ENCODE measurements around the gene CSTF1.
"Not testable (repeated sequence)": the region's sequence is repeated elsewhere in the genome, so short reads cannot be mapped to it uniquely, and the experiment has no call there.

The CSTF1 gene

DNA sequence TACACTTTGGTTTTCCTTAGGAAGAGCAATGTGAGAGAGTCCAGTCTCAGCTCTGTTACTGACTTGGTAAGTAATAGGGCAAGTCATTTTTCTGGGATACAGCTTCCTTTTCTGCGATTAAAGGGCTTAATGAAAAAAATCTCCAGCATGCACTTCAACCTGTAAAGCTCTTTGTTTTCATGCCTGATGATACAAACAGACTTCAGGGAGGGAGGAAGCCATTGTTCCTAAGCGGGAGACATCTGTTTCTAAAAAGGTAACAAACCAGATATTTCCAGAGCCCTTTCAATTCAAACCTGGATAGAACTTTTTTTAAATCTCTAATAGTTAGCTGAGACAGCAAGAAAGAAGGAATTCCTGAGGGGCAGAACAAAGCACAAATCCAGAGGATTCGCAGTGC, 14.5 kb downstream of the CSTF1 start:
- no peak for DNase-seq

DNA sequence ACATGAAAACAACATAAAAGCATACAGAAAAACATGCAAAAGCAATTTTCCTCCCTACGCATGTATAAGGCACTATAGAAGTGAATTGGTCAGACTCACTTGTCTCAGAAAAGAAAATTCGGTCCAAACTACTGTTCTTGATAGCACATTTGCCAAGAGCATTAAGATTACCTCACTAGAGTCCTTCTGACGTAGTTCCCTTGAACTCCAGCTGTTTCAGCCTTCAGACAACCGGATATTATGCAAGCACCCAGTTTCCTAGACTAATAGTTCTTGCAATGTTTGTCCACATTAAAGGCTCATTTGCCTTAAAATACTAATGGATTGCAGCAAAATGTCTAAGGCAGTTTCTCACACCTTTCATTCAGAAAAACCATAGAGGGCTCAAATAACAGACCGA, 17.1 kb downstream of the CSTF1 start:
- DNase-seq = no peak

DNA sequence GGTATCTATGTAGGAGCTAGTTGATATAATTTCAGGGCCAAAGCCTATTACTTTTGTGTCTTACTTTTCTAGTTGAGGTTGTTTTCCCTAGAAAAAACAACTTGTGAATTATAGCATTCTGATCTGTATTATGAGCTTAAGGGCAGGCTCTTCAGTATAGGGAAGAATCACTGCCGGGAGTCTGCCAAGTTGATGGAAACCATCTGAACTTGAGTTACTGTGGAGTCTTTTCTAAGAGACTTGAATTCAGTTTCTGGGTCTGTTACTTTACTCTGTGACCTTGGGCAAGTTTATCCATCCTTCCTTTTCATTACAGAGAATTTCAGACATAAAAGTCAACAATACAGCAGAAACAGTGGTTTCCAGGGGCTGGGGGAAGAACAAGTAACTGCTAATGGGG, 17.5 kb downstream of the CSTF1 start:
- DNase-seq = no peak

DNA sequence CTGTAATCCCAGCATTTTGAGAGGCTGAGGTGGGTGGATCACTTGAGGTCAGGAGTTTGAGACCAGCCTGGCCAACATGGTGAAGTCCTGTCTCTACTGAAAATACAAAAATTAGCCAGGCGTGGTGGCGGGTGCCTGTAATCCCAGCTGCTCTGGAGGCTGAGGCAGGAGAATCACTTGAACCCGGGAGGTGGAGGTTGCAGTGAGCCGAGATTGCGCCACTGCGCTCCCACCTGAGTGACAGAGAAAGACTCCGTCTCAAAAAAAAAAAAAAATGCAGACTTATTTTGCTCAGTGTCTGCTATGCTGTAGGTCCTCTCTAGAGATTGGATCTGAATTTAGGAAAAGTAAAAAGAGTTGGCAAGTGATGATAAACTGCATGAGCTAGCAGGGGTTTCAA, 18.8 kb downstream of the CSTF1 start:
- not testable (repeated sequence) for DNase-seq

DNA sequence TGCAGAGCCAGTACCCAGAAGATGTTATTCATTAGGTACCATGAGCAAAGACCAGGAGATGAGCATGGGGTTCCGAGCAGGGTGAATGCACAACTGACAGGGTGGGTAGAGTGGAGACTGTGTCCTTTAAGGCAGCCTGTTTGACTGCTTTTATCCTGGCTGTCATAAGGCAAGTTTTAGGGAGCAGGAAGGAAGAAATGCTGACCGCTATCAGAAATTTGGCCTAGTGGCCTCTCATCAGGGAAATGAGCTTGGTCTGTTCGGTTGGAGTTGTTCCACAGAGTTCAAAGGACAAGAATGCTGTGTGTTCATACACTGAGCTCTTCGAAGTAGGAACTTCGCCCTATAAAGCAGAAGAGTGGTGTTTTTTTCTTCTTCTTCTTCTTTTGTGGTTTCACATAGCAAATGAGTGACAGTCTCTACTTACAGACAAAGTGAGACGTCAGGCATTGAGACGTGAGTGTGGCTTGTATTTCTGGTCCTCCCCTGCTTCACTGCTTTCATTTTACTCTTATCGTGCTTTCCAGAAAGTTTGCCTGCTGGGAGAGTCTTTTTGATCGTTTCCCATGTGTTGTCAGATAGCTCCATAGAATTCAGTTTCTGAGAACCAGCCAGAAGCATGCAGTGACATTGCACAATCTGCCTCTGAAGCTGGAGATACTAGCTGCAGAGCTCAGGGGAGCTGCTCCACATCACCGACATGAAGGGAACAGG, 19.5 kb downstream of the CSTF1 start, which contains the start of gene CASS4:
TSS of gene CASS4 (plus strand) at position 502 of the 714 bp plus-strand sequence. CDS start at position 701, 199 bp downstream.
- DNase-seq = no peak

DNA sequence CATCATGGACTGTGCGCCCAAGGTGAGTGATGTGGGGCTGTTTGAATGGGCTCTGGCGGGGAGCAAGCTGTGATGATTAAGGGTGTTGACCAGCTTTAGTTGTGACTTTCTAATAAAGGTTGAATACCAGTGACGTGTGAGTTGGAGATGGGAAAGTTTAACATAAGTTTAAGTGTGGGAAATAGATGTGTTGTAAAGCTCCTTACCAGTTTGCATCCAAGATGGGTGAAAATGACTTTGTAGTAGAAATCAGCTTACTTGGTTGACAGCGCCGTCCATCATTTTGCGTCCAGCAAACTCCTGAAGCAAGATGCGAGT, 20.0 kb downstream of the CSTF1 start:
- DNase-seq = no peak

DNA sequence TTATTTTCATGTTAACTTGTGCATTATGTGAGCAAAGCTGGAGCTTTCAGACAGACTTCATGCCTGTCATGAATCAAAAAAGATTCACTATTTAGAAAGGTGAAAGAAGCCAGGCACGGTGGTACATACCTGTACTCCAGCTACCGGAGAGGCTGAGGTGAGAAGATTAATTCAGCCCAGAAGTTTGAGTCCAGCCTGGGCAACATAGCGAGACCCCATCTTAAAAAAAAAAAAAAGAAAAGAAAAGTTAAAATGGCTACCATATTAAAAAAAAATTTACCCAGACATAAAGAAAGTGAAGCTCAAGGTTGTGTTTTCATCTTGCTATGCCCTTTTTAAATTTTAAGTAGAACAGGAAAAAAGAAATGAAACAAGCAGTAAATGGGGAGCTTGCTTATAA, 20.5 kb downstream of the CSTF1 start:
- no peak for DNase-seq

DNA sequence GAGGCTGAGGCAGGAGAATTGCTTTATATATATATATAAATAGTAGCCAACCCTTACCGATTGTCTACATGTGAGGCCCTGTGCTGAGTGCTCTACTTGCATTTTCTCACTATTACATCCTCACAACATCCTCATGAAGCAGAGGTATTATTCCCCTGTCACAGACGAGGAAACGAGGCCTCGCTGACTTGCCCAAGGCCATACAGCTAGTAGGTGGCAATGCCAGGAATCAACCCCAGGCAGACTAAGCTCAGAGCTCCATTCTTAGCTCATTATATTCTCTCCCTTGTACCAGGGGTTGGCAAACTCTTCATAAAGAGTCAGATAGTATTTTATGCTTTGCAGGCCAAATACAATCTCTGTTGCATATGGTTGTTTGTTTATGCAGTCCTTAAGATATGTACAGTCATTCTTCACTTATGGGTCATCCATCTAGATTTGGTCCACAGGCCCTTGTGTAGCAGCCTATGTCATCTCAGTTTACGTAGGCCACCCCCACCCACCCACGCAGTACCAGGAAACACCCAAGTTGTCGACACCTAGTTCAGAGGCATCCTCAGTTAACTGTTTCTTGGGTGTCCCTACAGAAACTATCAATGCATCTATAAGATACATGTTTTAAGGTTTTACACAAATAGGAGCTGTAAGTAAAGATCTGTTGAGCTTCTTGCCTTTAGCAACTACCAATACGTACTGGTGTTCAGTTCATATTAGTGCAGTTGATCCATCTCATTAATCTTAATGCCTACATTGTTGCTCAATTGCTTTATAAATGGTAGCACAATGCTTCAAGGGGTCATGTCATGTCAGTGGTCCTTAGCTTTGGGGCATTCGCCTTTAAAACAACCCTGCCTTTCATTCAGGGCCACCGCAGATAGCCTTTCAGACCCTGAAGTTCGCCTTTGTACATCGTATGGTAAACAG, 22.7 kb downstream of the CSTF1 start:
- DNase-seq = no peak

DNA sequence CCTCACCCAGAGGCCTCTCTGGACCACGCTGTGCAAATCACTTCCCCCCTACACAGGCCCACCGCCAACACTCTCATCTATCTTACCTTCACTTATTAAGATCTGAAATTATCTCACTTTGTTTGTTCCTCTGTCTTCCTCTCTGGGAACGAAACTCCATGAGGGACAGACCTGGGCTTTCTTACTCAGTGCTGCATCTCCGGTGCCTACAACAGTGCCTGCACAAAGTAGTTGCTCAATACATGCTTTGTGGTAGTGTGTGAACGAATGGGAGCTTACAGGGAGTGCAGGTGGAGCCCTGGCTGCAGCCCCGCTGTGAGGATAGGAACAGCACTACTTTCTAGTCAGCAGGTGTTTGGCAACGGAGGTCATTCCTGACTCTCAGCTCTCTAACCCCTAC, 25.0 kb downstream of the CSTF1 start:
- DNase-seq = no peak

DNA sequence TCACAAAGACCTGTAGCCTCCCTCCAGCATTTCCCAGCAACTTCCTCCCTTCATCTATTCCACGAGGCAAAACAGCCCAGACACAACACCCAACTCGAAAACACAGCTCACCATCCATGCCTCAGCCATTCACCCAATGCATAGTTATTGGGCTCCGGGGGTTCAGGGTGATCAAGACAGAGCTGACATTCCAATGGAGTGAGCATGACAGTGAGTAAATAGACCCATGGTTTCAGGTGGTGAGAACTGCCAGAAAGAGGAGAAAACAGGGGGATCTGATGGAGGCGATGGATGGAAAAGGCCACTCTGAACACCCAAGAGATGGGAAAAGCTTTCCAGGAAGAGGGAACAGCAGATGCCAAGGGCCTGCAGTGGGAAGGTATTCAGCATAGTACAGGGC, 25.5 kb downstream of the CSTF1 start:
- no peak for DNase-seq

DNA sequence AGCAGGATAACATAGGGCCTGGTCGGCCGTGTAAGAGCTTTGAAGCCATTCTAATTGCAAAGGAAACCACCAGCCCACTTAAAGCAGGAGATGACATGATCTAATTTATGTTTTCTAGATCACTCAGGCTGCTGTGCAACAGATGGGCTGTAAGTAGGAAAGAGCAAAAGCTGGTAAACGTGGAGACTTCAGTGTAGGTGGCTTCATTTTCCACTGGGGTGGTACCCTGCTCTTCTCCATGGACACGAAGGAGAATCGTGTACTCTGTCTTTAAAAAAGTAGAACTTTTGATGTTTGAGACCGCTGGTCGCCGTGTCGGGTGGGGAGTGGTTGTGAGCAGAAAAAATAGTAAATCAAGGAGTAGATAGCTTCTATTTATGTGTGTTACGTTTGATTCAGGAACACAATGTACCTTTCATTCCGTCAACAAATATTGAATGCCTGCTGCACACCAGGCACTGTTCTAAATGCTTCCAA, 26.0 kb downstream of the CSTF1 start:
- no peak for DNase-seq

DNA sequence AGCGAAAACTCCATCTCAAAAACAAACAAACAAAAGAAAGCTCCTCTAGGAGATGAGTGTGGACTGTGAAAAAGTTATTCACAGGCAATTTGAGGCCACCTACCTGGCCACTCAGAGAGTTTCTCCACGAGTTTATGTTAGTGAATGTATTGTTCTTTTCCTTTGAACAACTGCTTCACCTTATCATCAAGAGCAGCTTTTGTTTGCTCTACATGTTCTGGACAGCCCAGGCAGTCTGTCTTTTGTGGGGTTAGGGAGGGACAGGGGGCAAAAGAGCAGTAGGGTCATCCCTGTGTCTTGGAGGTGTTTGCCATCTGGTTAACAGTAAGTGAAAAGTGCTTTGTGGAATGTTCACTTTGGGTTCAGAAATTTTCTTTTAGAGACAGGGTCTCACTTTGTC, 27.6 kb downstream of the CSTF1 start:
- no peak for DNase-seq

DNA sequence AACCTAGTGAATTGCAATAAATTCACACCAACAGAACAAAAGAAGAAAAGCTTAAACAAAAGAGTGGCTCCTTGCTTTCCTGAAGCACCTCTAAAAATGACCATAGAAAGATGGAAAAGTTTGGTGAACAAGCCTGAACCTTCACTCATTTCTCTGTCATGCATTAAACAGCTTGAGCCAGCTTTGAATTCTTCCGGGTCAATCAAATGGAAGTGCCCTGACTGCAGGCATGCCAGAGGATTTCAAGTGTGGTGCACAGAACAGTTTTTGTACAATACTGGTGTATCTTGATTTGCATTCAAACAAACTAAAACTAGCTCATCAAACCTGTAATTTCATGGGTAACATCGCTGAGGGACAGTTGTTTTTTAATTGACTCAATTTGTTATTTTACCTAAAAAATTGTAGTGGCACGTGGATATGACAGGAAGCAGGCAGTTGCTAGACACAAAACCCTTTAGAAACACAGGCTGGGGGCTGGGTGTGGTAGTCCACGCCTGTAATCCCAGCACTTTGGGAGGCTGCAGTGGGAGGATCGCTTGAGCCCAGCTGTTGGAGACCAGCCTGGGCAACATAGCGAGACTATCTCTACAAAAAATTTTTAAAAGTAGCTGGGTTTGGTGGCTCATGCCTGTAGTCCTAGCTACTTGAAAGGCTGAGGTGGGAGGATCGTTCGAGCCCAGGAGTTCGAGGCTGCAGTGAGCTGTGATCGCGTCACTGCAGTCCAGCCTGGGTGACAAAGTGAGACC, 28.7 kb downstream of the CSTF1 start:
- no peak for DNase-seq

DNA sequence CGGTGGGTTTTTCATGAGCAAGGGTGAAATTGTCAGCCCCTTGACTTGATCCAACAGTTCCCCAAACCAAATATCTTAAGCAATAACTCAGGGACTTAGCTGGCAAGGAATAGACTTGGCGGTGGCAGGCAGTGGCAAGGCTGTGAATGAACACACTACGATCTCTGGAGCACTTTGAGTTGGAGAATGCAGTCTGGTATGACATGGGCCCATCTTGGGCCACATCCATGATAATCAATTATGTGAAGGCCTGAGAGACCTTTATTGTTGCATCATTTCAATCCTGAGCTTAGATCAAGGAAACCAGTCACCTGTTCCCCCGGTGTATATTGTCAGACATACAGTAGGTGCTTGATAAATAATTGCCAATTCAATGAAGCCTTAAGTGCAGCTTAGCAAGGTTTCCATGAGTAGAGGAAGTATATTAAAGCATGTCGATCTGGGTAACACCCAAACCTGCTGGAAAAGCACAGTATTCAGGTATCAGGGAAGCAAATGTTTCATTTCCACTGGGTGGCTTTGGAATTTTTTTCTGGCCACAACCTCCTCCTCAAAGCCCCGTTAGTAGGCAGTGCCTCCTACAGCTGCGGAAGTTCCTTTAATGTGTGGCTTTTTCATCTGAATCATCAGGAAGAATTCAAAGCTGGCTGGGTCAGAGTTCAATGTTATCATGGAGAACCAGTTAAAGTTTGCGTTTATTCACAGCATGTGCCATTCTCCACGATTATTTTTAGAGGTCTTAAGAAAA, 29.8 kb downstream of the CSTF1 start:
- DNase-seq = no peak

DNA sequence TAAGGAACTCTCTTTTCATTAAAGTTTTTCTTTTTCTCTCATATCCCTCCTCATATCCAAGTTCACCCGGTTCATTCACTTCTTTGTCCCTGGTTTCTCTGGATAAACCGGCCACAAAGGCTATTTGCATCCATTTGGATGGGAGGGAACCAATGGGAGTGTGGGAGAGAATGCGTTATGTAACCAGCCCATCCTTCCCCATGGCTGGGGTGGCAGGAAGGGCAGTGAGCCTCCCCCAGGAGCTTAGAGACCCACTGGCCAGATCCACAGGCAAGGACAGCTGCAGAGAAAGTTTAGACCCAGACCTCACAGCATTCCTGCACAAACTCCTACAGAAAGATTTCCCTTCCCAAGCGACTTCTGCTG, 30.4 kb downstream of the CSTF1 start:
- no peak for DNase-seq

DNA sequence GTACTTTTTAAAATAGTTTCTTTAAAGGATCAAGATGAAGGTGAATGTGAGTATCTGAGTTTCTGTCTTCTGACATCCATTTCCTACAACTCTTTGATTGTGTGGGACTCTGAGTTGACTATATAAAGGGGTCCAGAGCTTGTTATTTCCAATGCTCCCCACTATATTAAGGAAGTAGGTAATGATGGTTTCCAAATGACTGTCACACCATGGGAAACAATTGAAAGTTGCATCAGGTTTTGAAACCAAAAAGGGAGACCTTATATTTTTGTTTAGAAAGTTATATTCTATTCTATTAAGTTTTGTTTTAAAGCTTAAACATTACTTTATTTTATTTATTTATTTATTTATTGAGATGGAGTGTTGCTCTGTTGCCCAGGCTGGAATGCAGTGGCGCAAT, 30.8 kb downstream of the CSTF1 start:
- no peak for DNase-seq

DNA sequence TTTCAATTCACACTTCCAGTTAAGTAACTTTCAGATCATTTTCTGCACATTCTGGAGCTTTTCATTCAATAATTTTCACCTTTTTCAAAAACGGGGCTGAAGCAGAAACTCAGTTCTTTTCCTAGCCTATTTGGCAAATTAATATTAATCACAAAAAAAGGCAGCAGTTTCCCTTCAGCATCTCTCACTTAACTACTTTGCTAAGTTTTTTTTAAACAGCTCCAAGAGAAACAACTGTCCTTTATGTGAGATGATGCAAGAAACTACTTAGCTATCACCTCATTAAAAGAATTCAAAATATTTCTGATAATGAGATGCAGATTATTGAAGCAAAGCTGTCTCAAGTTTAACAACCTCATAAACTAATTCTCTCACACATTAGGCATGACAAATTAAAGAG, 31.4 kb downstream of the CSTF1 start:
- DNase-seq = no peak

DNA sequence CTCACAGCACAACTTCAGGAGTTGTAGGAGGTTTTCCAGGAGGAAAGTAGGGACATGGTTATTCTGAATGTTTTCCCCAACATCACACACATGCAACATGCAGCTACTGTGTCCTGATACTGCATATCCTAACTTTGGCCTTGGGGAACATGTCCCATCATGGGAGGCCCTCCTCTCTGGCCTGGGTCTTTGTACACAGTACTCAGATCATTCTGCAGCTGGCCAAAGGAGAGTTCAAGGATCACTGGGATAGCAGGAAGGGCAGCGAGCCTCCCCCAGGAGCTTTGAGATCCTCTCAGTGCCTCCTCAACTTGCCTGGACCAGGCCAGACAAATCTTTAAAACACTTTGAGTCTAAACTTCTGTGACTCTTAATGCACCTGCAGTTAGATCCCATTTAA, 32.5 kb downstream of the CSTF1 start:
- DNase-seq = no peak

DNA sequence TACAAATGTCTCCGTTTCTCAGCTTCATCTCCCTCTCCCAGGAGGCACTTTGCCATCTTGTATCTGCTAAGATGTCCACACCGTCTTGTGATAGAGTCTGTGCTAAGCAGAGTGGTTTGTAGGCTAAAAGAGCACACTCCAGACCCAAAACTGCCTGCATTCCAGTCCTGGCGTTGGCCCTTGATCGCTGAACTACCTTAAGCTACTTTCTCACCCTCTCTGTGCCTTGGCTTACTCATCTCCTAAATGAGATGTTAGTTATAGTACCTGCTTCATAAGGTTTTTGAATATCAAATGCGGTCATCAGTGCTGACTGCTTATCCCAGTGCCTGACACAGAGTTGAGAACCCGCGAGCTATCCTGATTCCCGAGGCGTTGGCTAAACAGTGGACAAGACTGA, 33.6 kb downstream of the CSTF1 start:
- no peak for DNase-seq

DNA sequence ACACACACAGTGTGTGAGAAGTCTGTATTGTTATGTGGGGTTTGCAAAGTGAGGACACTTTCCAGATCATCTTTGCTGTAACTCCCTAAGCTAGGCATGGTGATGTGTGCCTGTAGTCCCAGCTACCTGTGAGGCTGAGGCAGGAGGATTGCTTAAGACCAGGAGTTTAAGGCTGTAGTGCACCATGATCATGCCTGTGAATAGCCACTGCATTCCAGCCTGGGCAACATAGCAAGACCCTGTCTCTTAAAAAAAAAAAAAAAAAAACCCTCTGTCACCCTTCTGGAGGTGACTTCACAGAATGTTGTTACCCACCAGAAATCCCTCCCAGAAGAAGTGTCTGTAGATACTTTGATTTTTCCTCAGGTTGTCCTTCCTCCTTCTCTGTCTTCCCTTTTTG, 34.5 kb downstream of the CSTF1 start:
- DNase-seq = no peak

DNA sequence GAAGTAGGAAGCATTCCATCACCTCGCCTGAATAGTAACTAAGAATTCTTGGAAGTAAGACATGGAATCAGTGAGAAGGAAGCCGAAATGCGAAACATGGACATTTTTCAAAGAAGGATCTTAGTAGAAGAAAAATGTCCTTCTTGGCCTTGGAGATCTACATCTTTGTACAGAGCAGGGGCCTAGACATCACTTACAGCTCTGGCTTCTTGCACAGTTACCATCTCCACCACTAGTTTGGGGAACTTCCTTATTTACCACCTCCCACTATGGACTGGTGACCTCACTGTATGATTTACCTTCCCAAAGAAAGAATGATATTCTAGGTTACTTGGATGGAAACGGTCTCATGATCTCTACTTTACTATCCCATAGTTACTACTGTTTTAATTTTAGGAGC, 35.4 kb downstream of the CSTF1 start:
- DNase-seq = no peak

DNA sequence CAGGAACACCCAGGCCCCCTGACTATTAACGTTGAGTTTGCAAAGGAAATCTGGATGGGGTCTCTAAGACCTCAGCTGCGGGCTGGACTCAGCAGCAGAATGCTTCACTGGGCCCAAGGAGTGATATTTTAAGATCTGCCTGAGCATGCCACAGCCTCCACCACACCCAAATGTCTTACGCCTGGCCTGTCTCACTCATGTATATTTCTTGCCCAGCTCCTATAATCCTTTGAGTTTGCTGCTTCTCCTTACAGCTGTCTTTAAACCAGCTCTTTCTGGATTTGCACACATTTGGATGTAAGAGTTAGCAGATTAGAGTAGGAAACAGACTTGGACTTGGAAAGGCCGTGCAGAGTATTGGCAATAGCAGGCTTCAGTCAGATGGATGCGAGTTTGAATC, 36.0 kb downstream of the CSTF1 start:
- DNase-seq = no peak
